IMR-90 (cell line): ENCODE measurements around the gene TOMM40L. TPM values are rescaled to one million over a fixed set of nuclear protein-coding genes. Genes with fewer than 3 reads are reported as not detected.

ENCODE experiments used
- ATAC-seq: fragments of 200-7000 bp; cut with Tn5 transposase; 2 replicates; pipeline ENCODE4 v1.9.1; 2020; ENCODE audit warnings: low read depth, mild to moderate bottlenecking, moderate library complexity
- BruUV-seq: library from RNA; stranded (reverse); fragments of 400-500 nt; replicated peaks from 2 replicates; lab custom pipeline; 2021; lab: Mats Ljungman, UMichigan
- CTCF ChIA-PET: fragments of 300-600 bp; formaldehyde crosslinking; extraction: SDS; loops from one replicate; lab custom pipeline; 2021; ENCODE audit warnings: antibody characterized with exemption; lab: Yijun Ruan, JAX
- POLR2A ChIA-PET: fragments of 300-600 bp; sonication (Branson Sonifier 250); formaldehyde crosslinking; loops from one replicate; lab custom pipeline; 2022; ENCODE audit warnings: antibody characterized with exemption; ENCODE audit not compliant: unreplicated experiment; lab: Charles Lee
- DNase-seq: peaks from one replicate; pipeline ENCODE4 v3.0.0; 2013
- H2AFZ ChIP-seq: replicated peaks from 2 replicates; pipeline ENCODE3; 2013; ENCODE audit warnings: low read length, mild to moderate bottlenecking; ENCODE audit not compliant: poor library complexity
- H2AK5ac ChIP-seq: 2 replicates; pipeline ENCODE4 v1.6.1; 2013; ENCODE audit warnings: low read depth, low read length, inconsistent platforms
- H2AK9ac ChIP-seq: replicated peaks from 2 replicates; pipeline ENCODE3; 2013; ENCODE audit warnings: mild to moderate bottlenecking, low read depth, low read length, moderate library complexity; ENCODE audit not compliant: poor library complexity
- H2BK120ac ChIP-seq: 2 replicates; pipeline ENCODE4 v1.6.1; 2013; ENCODE audit warnings: low read depth, low read length, inconsistent platforms
- H2BK15ac ChIP-seq: 3 replicates; pipeline ENCODE4 v1.6.1; 2013; ENCODE audit warnings: low read depth, low read length, inconsistent platforms
- H2BK20ac ChIP-seq: 2 replicates; pipeline ENCODE4 v1.6.1; 2013; ENCODE audit warnings: low read depth, mild to moderate bottlenecking, inconsistent platforms, low read length, moderate library complexity
- H2BK5ac ChIP-seq: 2 replicates; pipeline ENCODE4 v1.6.1; 2013; ENCODE audit warnings: mild to moderate bottlenecking, low read depth, low read length, inconsistent platforms; ENCODE audit not compliant: poor library complexity, severe bottlenecking
- H3K14ac ChIP-seq: replicated peaks from 2 replicates; pipeline ENCODE4 v1.6.1; 2013; ENCODE audit warnings: low read depth, low read length, inconsistent platforms
- H3K18ac ChIP-seq: 2 replicates; pipeline ENCODE4 v1.6.1; 2013; ENCODE audit warnings: low read depth, low read length, control low read depth
- H3K23ac ChIP-seq: 2 replicates; pipeline ENCODE4 v1.6.1; 2013; ENCODE audit warnings: low read depth, low read length, inconsistent platforms
- H3K27ac ChIP-seq: 2 replicates; pipeline ENCODE4 v1.5.1; 2013; ENCODE audit warnings: mild to moderate bottlenecking, control low read depth, low read length; ENCODE audit not compliant: insufficient read depth
- H3K27me3 ChIP-seq: 2 replicates; pipeline ENCODE4 v1.6.1; 2013; ENCODE audit warnings: low read length; ENCODE audit not compliant: control insufficient read depth, insufficient read depth
- H3K36me3 ChIP-seq: 2 replicates; pipeline ENCODE4 v1.6.1; 2013; ENCODE audit warnings: low read length, mixed read lengths; ENCODE audit not compliant: control insufficient read depth, insufficient read depth
- H3K4ac ChIP-seq: 2 replicates; pipeline ENCODE4 v1.6.1; 2013; ENCODE audit warnings: low read depth, low read length, inconsistent platforms
- H3K4me1 ChIP-seq: 2 replicates; pipeline ENCODE4 v1.6.1; 2013; ENCODE audit warnings: low read length, mixed read lengths; ENCODE audit not compliant: control insufficient read depth, insufficient read depth
- H3K4me2 ChIP-seq: 2 replicates; pipeline ENCODE4 v1.6.1; 2013; ENCODE audit warnings: low read depth, mild to moderate bottlenecking, control low read depth, low read length, moderate library complexity
- H3K4me3 ChIP-seq: 2 replicates; pipeline ENCODE4 v1.5.1; 2013; ENCODE audit warnings: low read depth, mild to moderate bottlenecking, control low read depth, low read length, moderate library complexity; ENCODE audit not compliant: insufficient read depth
- H3K56ac ChIP-seq: 2 replicates; pipeline ENCODE4 v1.6.1; 2013; ENCODE audit warnings: low read length, inconsistent platforms; ENCODE audit not compliant: insufficient read depth; ENCODE audit errors: extremely low read depth
- H3K79me1 ChIP-seq, 2 experiments: 2 replicates each; pipeline ENCODE4 v1.6.1; 2013; ENCODE audit warnings: low read length in 2 of 2, inconsistent platforms in 1 of 2, low read depth in 1 of 2
- H3K9ac ChIP-seq: 2 replicates; pipeline ENCODE4 v1.6.1; 2013; ENCODE audit warnings: low read depth, low read length, control low read depth
- H3K9me1 ChIP-seq: 2 replicates; pipeline ENCODE4 v1.6.1; 2013; ENCODE audit warnings: low read length, inconsistent platforms; ENCODE audit not compliant: insufficient read depth
- H3K9me3 ChIP-seq: 2 replicates; pipeline ENCODE4 v1.6.1; 2013; ENCODE audit warnings: low read length; ENCODE audit not compliant: control insufficient read depth, insufficient read depth
- H4K20me1 ChIP-seq: 2 replicates; pipeline ENCODE4 v1.6.1; 2013; ENCODE audit warnings: low read length, inconsistent platforms; ENCODE audit not compliant: insufficient read depth
- H4K5ac ChIP-seq: 2 replicates; pipeline ENCODE4 v1.6.1; 2013; ENCODE audit warnings: mild to moderate bottlenecking, low read depth, low read length, control low read depth
- H4K8ac ChIP-seq, 2 experiments: 2 replicates each; pipeline ENCODE4 v1.6.1; 2013; ENCODE audit warnings: low read depth in 2 of 2, low read length in 2 of 2, control low read depth in 1 of 2, inconsistent platforms in 1 of 2
- H4K91ac ChIP-seq: 2 replicates; pipeline ENCODE4 v1.6.1; 2013; ENCODE audit warnings: low read depth, low read length, inconsistent platforms; ENCODE audit not compliant: insufficient read depth
- BHLHE40 ChIP-seq: fragments of 150-350 bp; IDR thresholded peaks from 2 replicates; pipeline ENCODE4 v1.6.1; 2016; ENCODE audit warnings: mild to moderate bottlenecking, low read depth, low read length
- CEBPB ChIP-seq: IDR thresholded peaks from 2 replicates; pipeline ENCODE4 v1.6.1; 2012; ENCODE audit warnings: low read depth, low read length, improper control_type of control experiment
- CHD1 ChIP-seq: IDR thresholded peaks from 2 replicates; pipeline ENCODE4 v1.6.1; 2012; ENCODE audit warnings: low read depth, low read length, improper control_type of control experiment
- CTCF ChIP-seq: conservative IDR thresholded peaks from 2 replicates; pipeline ENCODE4 v1.5.1; 2012; ENCODE audit warnings: mild to moderate bottlenecking, low read depth, low read length, improper control_type of control experiment
- FOS ChIP-seq: fragments of 150-350 bp; IDR thresholded peaks from 2 replicates; pipeline ENCODE4 v1.6.1; 2016; ENCODE audit warnings: low read depth, low read length
- MAFK ChIP-seq: IDR thresholded peaks from 2 replicates; pipeline ENCODE4 v1.6.1; 2012; ENCODE audit warnings: low read depth, low read length, improper control_type of control experiment
- MAZ ChIP-seq: IDR thresholded peaks from 2 replicates; pipeline ENCODE4 v1.6.1; 2012; ENCODE audit warnings: low read depth, mild to moderate bottlenecking, low read length, improper control_type of control experiment, moderate library complexity, borderline replicate concordance
- MXI1 ChIP-seq: IDR thresholded peaks from 2 replicates; pipeline ENCODE4 v1.6.1; 2012; ENCODE audit warnings: low read depth, mild to moderate bottlenecking, low read length, moderate library complexity, borderline replicate concordance
- NFE2L2 ChIP-seq: fragments of 150-350 bp; IDR thresholded peaks from 2 replicates; pipeline ENCODE4 v1.6.1; 2016; ENCODE audit warnings: low read depth, mild to moderate bottlenecking, low read length
- POLR2A ChIP-seq: IDR thresholded peaks from 2 replicates; pipeline ENCODE4 v1.6.1; 2012; ENCODE audit warnings: mild to moderate bottlenecking, low read depth, low read length
- RAD21 ChIP-seq: IDR thresholded peaks from 2 replicates; pipeline ENCODE4 v1.6.1; 2012; ENCODE audit warnings: low read length, improper control_type of control experiment
- RCOR1 ChIP-seq: IDR thresholded peaks from 2 replicates; pipeline ENCODE4 v1.6.1; 2012; ENCODE audit warnings: mild to moderate bottlenecking, low read length, improper control_type of control experiment; ENCODE audit not compliant: insufficient replicate concordance
- SMC3 ChIP-seq: fragments of 150-350 bp; IDR thresholded peaks from 2 replicates; pipeline ENCODE4 v1.6.1; 2016; ENCODE audit warnings: low read depth, mild to moderate bottlenecking, antibody characterized with exemption, low read length, moderate library complexity
- USF2 ChIP-seq: fragments of 150-350 bp; IDR thresholded peaks from 2 replicates; pipeline ENCODE4 v1.6.1; 2017; ENCODE audit warnings: mild to moderate bottlenecking, antibody characterized with exemption, low read length, low read depth
- WGBS, 2 experiments: methylation state at CpG; one replicate each; pipeline versions ENCODE4 v1.1.5 to v1.1.7; 2013; ENCODE audit warnings: missing lambda C conversion rate in 2 of 2; ENCODE audit not compliant: insufficient read length in 1 of 2; ENCODE audit errors: extremely low coverage in 2 of 2; 5-methylcytosine and 5-hydroxymethylcytosine counted together
- dilution Hi-C: fragments of 300-500 bp; cut with HindIII; formaldehyde crosslinking; loops from one replicate; pipeline ENCODE4 v1.14.3; 2018; ENCODE audit warnings: low sequenced_read_pairs; ENCODE audit not compliant: unreplicated experiment
- in situ Hi-C: fragments of 300-500 bp; cut with MboI; formaldehyde crosslinking; loops from 3 replicates; pipeline ENCODE4 v1.14.3; 2019; ENCODE audit warnings: low sequenced_read_pairs, inconsistent platforms, mixed read lengths
- intact Hi-C: fragments of 100-400 bp; cut with micrococcal nuclease; formaldehyde crosslinking; loops from 2 replicates; pipeline ENCODE4 v1.10.0; 2022
- polyA plus RNA-seq, 3 experiments: library from polyadenylated mRNA; depleted of rRNA; stranded (reverse); fragments of >200 nt; gene quantifications; 2 replicates each; pipeline ENCODE4 v1.2.3, GENCODE V29; 2012; ENCODE audit warnings: low replicate concordance in 1 of 3
- total RNA-seq: library from RNA; depleted of rRNA; stranded (reverse); fragments of >200 nt; gene quantifications from 2 replicates; pipeline ENCODE4 v1.2.3, GENCODE V29; 2012

The TOMM40L gene
- total and polyA plus RNA-seq, 2 of the 4 experiments (the other 2 are of a cell fraction), result 7.7 to 12.5 TPM

DNA sequence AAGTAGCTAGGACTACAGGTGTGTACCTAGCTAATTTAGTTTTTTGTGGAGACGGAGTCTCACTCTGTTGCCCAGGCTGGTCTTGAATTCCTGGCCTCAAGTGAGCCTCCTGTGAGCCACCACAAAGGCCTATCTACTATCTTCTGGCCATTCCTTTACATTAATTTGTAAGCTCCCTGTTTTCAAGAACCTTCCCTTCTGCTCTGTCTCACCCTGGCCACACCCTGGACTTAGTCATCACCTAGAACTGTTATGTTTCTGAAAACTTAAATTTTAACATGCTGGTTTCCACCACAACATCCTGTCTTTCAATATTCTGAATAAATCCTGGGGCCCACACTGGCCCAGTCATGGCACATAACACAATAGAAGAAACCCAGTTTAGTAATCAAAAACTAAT is 43.6 kb upstream of the TOMM40L start:
- in situ Hi-C loops, result no loop called here

More for the DNA sequence above, 43.6 kb upstream of the TOMM40L start:
- H2BK15ac ChIP-seq, result no peak overlapping the region
- H4K8ac ChIP-seq, result peak overlapping the region in 1 of 2 experiments; percentile 11; a peak in 2 of 4 replicates
- no peak overlapping the region for H3K56ac ChIP-seq
- H4K5ac ChIP-seq, result no peak overlapping the region; the same call in 1 of the 2 replicates
- no peaks in the 10 kb centered on the region for H3K36me3 ChIP-seq
- WGBS, 2 experiments, result 100% methylated on average over 1 of the region's 1 CpG; no CpG with 5 or more reads in 1 of the 2 experiments
- H3K4ac ChIP-seq, result peak overlapping the region; percentile 16; the same call in 1 of the 2 replicates
- BruUV-seq, result no TSS peak
- H3K23ac ChIP-seq, result no peak overlapping the region
- no peaks in the 10 kb centered on the region for H3K27me3 ChIP-seq
- 0 out of 2 replicates have a peak overlapping the region, but pooled peaks have one; percentile 0 for H3K14ac ChIP-seq
- no peak overlapping the region for H2BK5ac ChIP-seq
- no peak overlapping the region for H3K27ac ChIP-seq
- H3K18ac ChIP-seq, result no peak overlapping the region
- H2AK5ac ChIP-seq, result no peak overlapping the region
- no peak overlapping the region for H3K4me2 ChIP-seq
- POLR2A ChIA-PET, result no interaction called here
- no peak overlapping the region; the same call in 1 of the 2 replicates for H2BK120ac ChIP-seq
- peaks cover under 1 to 4% of the 10 kb centered on the region in 2 experiments; a peak in 2 of 4 replicates for H3K79me1 ChIP-seq
- no peak for TF ChIP-seq MXI1
- TF ChIP-seq NFE2L2, result no peak
- no peak for TF ChIP-seq POLR2A
- TF ChIP-seq BHLHE40, result no peak
- TF ChIP-seq MAFK, result no peak
- TF ChIP-seq CEBPB, result no peak
- no peak for TF ChIP-seq CTCF
- TF ChIP-seq FOS, result no peak
- TF ChIP-seq RAD21, result no peak
- TF ChIP-seq USF2, result no peak
- TF ChIP-seq RCOR1, result no peak
- no peak for TF ChIP-seq CHD1
- TF ChIP-seq MAZ, result no peak
- no peak for TF ChIP-seq SMC3
- H3K9me1 ChIP-seq, result 0 out of 2 replicates have a peak, but pooled peaks cover 6% of the 10 kb centered on the region
- ATAC-seq (no peak), DNase-seq (peak; percentile 60)
- no peaks in the 10 kb centered on the region for H4K20me1 ChIP-seq
- peaks cover 6% of the 10 kb centered on the region for H3K4me1 ChIP-seq
- H4K91ac ChIP-seq, result no peak overlapping the region
- H3K4me3 ChIP-seq, result no peak overlapping the region
- H2AK9ac ChIP-seq, result peak overlapping the region; percentile 88
- H3K9ac ChIP-seq, result no peak overlapping the region
- dilution Hi-C loops (no loop called here), intact Hi-C loops (no loop called here)
- no peak overlapping the region; the same call in 1 of the 2 replicates for H2BK20ac ChIP-seq
- CTCF ChIA-PET, result interaction anchor here (1.2 to 2.0 kb wide), 2 partner anchors 23 to 43 kb away, joined by 4 read pairs; partner anchors contain the start of gene TOMM40L
- H3K9me3 ChIP-seq, result no peaks in the 10 kb centered on the region
- H2AFZ ChIP-seq, result peak overlapping the region; percentile 71
